HepG2 (cell line): Measurements from ENCODE around the gene TUBA4A. TPM values are rescaled to one million over a fixed set of nuclear protein-coding genes. Genes with fewer than 3 reads are reported as not detected.

Source experiments
- CAMTA2 ChIP-seq: sonication (generic); formaldehyde crosslinking; IDR thresholded peaks from 2 replicates; pipeline ENCODE4 v1.4.0; 2020; ENCODE audit warnings: mild to moderate bottlenecking, missing genetic modification reagents, borderline replicate concordance
- CHD2 ChIP-seq: IDR thresholded peaks from 2 replicates; pipeline ENCODE4 v1.6.1; 2011; ENCODE audit warnings: low read depth, low read length, improper control_type of control experiment
- GTF2F1 ChIP-seq: fragments of 150-350 bp; IDR thresholded peaks from 2 replicates; pipeline ENCODE4 v1.6.1; 2014; ENCODE audit warnings: low read length
- HOXA9 ChIP-seq: sonication (generic); formaldehyde crosslinking; IDR thresholded peaks from 2 replicates; pipeline ENCODE4 v1.8.1; 2022; ENCODE audit warnings: missing genetic modification reagents, mild to moderate bottlenecking, moderate library complexity, borderline replicate concordance
- JUN ChIP-seq: sonication (generic); formaldehyde crosslinking; IDR thresholded peaks from 2 replicates; pipeline ENCODE4 v1.4.0; 2020; ENCODE audit warnings: mild to moderate bottlenecking, missing genetic modification reagents
- KLF15 ChIP-seq: sonication (generic); formaldehyde crosslinking; IDR thresholded peaks from 2 replicates; pipeline ENCODE4 v1.8.1; 2023; ENCODE audit warnings: borderline replicate concordance, mild to moderate bottlenecking, inconsistent platforms, missing genetic modification reagents, mixed read lengths
- MEIS2 ChIP-seq: sonication (generic); formaldehyde crosslinking; IDR thresholded peaks from 2 replicates; pipeline ENCODE4 v1.9.0; 2021; ENCODE audit warnings: mild to moderate bottlenecking, missing genetic modification reagents
- SP5 ChIP-seq: IDR thresholded peaks from 2 replicates; pipeline ENCODE4 v1.6.1; 2016; ENCODE audit warnings: low read depth, borderline replicate concordance
- YEATS2 ChIP-seq: sonication (generic); formaldehyde crosslinking; IDR thresholded peaks from 2 replicates; pipeline ENCODE4 v1.4.0; 2020; ENCODE audit warnings: missing genetic modification reagents, borderline replicate concordance
- ZFP82 ChIP-seq: sonication (generic); formaldehyde crosslinking; IDR thresholded peaks from 2 replicates; pipeline ENCODE4 v1.5.1; 2020; ENCODE audit warnings: mild to moderate bottlenecking, missing genetic modification reagents, borderline replicate concordance
- ZFP90 ChIP-seq: sonication (generic); formaldehyde crosslinking; IDR thresholded peaks from 2 replicates; pipeline ENCODE4 v1.8.0; 2022; ENCODE audit warnings: missing genetic modification reagents, mild to moderate bottlenecking, inconsistent platforms, borderline replicate concordance
- ZNF446 ChIP-seq: sonication (generic); formaldehyde crosslinking; IDR thresholded peaks from 2 replicates; pipeline ENCODE4 v1.5.0; 2020; ENCODE audit warnings: mild to moderate bottlenecking, missing genetic modification reagents
- ZNF460 ChIP-seq: sonication (generic); formaldehyde crosslinking; IDR thresholded peaks from 2 replicates; pipeline ENCODE4 v1.5.1; 2020; ENCODE audit warnings: missing genetic modification reagents, mild to moderate bottlenecking, borderline replicate concordance
- ZNF468 ChIP-seq: sonication (generic); formaldehyde crosslinking; IDR thresholded peaks from 2 replicates; pipeline ENCODE4 v1.8.0; 2022; ENCODE audit warnings: mild to moderate bottlenecking, moderate library complexity, missing genetic modification reagents
- ZNF546 ChIP-seq: sonication (generic); formaldehyde crosslinking; conservative IDR thresholded peaks from 2 replicates; pipeline ENCODE4 v1.8.1; 2023; ENCODE audit warnings: mild to moderate bottlenecking, missing genetic modification reagents
- ZNF572 ChIP-seq: sonication (generic); formaldehyde crosslinking; IDR thresholded peaks from 2 replicates; pipeline ENCODE4 v1.5.1; 2020; ENCODE audit warnings: mild to moderate bottlenecking, missing genetic modification reagents
- ZNF605 ChIP-seq: sonication (generic); formaldehyde crosslinking; IDR thresholded peaks from 2 replicates; pipeline ENCODE4 v1.8.0; 2022; ENCODE audit warnings: mild to moderate bottlenecking, missing genetic modification reagents
- ZNF713 ChIP-seq: sonication (generic); formaldehyde crosslinking; IDR thresholded peaks from 2 replicates; pipeline ENCODE4 v1.4.0; 2020; ENCODE audit warnings: mild to moderate bottlenecking, missing genetic modification reagents
- polyA plus RNA-seq, 8 experiments: library from polyadenylated mRNA; depleted of rRNA in 3 of 8; stranded (reverse) in 7 of 8; unstranded in 1 of 8; fragments of >200 nt; fragmentation: Illumina TruSeq in 4 of 8; extraction: Trizol in 4 of 8; gene quantifications; 2 replicates each; pipeline versions ENCODE4 v1.2.1 to v1.2.3, GENCODE V29; 2011 to 2016; ENCODE audit warnings: low read depth in 4 of 8, missing spikeins in 1 of 8, mixed read lengths in 1 of 8; ENCODE audit not compliant: insufficient read depth in 1 of 8
- total RNA-seq, 5 experiments: library from RNA; depleted of rRNA; stranded (reverse); fragments of >200 nt; fragmentation: Illumina TruSeq; extraction: Trizol; gene quantifications; 2 replicates each; pipeline ENCODE4 v1.2.3, GENCODE V29; 2016; ENCODE audit warnings: low read depth in 1 of 5
- TF ChIP-seq, protein P1 (sequence below): sonication (generic); formaldehyde crosslinking; IDR thresholded peaks from 2 replicates; pipeline ENCODE4 v1.4.0; 2020; ENCODE audit warnings: missing genetic modification reagents
- TF ChIP-seq, protein P2 (sequence below): IDR thresholded peaks from 2 replicates; pipeline ENCODE4 v1.6.1; 2016; ENCODE audit warnings: low read depth, missing genetic modification reagents, missing compliant biosample characterization
- TF ChIP-seq, protein P3 (sequence below): IDR thresholded peaks from 2 replicates; pipeline ENCODE4 v1.6.1; 2016; ENCODE audit warnings: low read depth, borderline replicate concordance
- TF ChIP-seq, protein P4 (sequence below): sonication (generic); formaldehyde crosslinking; IDR thresholded peaks from 2 replicates; pipeline ENCODE4 v1.8.0; 2022; ENCODE audit warnings: missing genetic modification reagents, low read depth, mild to moderate bottlenecking, borderline replicate concordance

The TUBA4A gene
- total and polyA plus RNA-seq, 2 of the 13 experiments (the other 11 are each of a cell fraction or from before 2014, with no cell fraction given), result 1.3 to 12.7 TPM

DNA sequence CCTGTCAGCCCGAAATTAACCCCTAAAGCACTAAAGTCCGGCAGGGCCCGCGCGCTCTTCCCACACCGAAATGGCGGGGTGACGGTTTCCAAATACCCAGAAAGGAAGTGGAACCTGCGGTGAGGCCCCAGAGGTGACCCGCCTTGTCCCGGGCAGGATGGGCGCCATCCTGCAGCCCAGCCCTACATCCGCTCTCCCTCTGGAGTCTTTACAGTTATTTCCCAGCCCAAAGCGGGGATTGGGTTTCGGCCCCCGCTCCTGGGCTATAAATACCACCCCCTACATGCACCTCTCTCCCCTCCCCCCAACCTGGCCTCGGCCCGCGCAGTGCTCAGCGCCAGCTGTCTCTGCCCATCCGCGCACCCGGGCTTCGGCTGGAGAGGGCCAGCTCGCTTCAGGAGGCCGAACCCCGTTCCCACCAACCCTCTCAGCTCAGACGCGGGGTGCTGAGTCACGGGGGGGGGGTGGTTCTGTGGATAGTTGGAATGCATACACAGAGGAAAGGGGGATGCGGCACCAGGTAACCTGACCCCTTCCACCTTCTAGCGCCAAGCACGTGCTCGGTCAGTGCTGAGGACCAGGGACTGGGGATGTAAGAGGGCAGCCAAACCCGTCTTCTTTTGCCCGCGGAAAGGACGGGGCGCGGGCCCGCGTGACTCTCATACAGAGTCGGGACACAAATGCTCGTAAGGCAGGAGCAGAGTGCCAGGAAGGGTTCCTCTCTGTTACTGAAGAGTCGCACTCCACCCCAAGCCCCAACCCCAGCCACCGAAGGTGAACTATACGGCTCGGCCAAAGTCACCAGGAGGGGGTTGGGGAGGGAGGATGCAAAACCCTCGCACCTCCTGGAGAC lies 592 bp downstream of the TUBA4A start, which contains the start of gene TUBA4B (continued):
- TF ChIP-seq, protein P1, sequence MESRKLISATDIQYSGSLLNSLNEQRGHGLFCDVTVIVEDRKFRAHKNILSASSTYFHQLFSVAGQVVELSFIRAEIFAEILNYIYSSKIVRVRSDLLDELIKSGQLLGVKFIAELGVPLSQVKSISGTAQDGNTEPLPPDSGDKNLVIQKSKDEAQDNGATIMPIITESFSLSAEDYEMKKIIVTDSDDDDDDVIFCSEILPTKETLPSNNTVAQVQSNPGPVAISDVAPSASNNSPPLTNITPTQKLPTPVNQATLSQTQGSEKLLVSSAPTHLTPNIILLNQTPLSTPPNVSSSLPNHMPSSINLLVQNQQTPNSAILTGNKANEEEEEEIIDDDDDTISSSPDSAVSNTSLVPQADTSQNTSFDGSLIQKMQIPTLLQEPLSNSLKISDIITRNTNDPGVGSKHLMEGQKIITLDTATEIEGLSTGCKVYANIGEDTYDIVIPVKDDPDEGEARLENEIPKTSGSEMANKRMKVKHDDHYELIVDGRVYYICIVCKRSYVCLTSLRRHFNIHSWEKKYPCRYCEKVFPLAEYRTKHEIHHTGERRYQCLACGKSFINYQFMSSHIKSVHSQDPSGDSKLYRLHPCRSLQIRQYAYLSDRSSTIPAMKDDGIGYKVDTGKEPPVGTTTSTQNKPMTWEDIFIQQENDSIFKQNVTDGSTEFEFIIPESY (CRISPR knock-in tag), result peak; percentile 85
- TF ChIP-seq, protein P2, sequence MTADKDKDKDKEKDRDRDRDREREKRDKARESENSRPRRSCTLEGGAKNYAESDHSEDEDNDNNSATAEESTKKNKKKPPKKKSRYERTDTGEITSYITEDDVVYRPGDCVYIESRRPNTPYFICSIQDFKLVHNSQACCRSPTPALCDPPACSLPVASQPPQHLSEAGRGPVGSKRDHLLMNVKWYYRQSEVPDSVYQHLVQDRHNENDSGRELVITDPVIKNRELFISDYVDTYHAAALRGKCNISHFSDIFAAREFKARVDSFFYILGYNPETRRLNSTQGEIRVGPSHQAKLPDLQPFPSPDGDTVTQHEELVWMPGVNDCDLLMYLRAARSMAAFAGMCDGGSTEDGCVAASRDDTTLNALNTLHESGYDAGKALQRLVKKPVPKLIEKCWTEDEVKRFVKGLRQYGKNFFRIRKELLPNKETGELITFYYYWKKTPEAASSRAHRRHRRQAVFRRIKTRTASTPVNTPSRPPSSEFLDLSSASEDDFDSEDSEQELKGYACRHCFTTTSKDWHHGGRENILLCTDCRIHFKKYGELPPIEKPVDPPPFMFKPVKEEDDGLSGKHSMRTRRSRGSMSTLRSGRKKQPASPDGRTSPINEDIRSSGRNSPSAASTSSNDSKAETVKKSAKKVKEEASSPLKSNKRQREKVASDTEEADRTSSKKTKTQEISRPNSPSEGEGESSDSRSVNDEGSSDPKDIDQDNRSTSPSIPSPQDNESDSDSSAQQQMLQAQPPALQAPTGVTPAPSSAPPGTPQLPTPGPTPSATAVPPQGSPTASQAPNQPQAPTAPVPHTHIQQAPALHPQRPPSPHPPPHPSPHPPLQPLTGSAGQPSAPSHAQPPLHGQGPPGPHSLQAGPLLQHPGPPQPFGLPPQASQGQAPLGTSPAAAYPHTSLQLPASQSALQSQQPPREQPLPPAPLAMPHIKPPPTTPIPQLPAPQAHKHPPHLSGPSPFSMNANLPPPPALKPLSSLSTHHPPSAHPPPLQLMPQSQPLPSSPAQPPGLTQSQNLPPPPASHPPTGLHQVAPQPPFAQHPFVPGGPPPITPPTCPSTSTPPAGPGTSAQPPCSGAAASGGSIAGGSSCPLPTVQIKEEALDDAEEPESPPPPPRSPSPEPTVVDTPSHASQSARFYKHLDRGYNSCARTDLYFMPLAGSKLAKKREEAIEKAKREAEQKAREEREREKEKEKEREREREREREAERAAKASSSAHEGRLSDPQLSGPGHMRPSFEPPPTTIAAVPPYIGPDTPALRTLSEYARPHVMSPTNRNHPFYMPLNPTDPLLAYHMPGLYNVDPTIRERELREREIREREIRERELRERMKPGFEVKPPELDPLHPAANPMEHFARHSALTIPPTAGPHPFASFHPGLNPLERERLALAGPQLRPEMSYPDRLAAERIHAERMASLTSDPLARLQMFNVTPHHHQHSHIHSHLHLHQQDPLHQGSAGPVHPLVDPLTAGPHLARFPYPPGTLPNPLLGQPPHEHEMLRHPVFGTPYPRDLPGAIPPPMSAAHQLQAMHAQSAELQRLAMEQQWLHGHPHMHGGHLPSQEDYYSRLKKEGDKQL (CRISPR knock-in tag), result no peak
- TF ChIP-seq, protein P3, sequence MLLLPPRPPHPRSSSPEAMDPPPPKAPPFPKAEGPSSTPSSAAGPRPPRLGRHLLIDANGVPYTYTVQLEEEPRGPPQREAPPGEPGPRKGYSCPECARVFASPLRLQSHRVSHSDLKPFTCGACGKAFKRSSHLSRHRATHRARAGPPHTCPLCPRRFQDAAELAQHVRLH, result no peak
- no peak for TF ChIP-seq ZNF572
- TF ChIP-seq JUN, result no peak
- TF ChIP-seq YEATS2 (CRISPR knock-in tag), result no peak
- no peak for TF ChIP-seq ZFP82
- TF ChIP-seq HOXA9 (CRISPR knock-in tag), result no peak
- no peak for TF ChIP-seq MEIS2 (CRISPR knock-in tag)
- no peak for TF ChIP-seq SP5 (CRISPR knock-in tag)
- no peak for TF ChIP-seq CAMTA2 (CRISPR knock-in tag)
- no peak for TF ChIP-seq KLF15 (CRISPR knock-in tag)
- no peak for TF ChIP-seq CHD2
- no peak for TF ChIP-seq ZFP90 (CRISPR knock-in tag)
- no peak for TF ChIP-seq ZNF605
- no peak for TF ChIP-seq ZNF468
- TF ChIP-seq ZNF446 (CRISPR knock-in tag), result peak; percentile 31; the same call in 1 of the 2 replicates
- 0 out of 2 replicates have a peak, but pooled peaks have one; percentile 1 for TF ChIP-seq ZNF713 (CRISPR knock-in tag)
- TF ChIP-seq GTF2F1, result no peak
- no peak for TF ChIP-seq ZNF460
- TF ChIP-seq, protein P4, sequence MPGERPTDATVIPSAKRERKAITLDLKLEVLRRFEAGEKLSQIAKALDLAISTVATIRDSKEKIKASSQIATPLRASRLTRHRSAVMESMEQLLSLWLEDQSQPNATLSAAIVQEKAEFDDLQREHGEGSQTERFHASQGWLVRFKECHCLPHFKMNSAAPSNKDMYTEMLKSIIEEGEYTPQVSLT (CRISPR knock-in tag), result no peak
- TF ChIP-seq ZNF546 (CRISPR knock-in tag), result 0 out of 2 replicates have a peak, but pooled peaks have one; percentile 24
